ENCODE data around the gene ARPP19.

ARPP19 gene

DNA sequence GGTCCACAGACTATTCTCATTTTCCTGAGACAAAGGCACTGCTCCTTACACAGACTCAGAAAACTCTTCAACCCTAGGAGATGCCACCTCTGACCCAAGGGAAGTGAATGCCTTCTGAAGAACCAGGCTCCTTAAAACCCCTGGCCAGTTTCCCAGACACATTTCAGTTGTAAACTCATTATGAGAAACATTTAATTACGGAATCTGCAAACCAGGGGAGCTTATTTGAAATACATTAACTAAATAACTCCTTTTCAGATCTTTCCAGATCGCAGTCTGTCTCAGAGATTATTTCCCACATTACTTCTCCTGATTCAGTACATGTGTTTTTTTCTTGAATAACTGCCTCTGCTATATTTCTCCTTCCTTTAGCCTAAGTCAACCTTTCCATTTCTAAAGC is 57.7 kb downstream of the ARPP19 start:
- DNase-seq = no peak

DNA sequence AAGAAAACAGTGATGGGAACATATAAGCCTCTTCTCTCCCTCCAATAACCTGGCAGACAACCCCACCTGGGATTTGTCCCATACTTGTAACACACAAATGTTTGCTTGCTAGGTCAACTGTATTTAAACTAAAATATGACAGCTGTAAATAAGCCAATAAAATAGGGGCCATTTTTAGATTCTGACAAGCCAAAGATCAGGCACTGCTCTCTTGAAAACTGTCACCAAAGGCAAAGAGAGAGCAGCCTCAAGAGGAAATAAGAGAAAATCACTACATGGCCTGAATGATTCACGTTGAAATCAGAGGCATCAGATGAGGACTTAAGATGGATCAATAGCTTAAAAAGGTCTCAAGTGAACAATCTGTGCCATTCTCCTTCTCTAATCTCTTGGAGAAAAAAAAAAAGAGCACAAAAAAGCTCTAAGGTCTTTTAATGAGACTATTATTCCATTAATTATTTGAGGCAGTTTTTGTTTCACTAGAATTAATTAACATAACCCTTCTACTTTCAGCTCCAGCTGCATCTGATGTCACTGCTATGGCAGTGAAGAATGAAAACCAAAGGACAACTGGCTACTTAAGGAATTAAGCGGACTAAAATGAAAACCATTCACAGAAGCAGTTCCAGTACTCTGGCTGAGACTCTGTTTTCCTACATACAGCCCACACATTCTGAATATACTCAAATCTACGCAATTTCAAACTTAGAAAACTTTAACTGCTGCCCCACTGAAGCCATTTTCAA is 59.2 kb downstream of the ARPP19 start:
- DNase-seq = no peak

- no peak for DNase-seq
Measured at GRCh38 chr15:52506549-52506948, 62.3 kb downstream of the ARPP19 start.

DNA sequence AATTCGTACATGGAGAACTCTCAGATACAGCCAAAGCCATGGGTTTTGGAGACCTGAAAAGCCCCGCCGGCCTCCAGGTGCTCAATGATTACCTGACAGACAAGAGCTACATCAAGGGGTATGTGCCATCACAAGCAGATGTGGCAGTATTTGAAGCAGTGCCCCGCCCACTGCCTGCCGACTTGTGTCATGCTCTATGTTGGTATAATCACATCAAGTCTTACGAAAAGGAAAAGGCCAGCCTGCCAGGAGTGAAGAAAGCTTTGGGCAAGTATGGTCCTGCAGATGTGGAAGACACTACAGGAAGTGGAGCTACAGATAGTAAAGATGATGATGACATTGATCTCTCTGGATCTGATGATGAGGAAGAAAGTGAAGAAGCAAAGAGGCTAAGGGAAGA is 63.7 kb downstream of the ARPP19 start:
- DNase-seq = no peak

DNA sequence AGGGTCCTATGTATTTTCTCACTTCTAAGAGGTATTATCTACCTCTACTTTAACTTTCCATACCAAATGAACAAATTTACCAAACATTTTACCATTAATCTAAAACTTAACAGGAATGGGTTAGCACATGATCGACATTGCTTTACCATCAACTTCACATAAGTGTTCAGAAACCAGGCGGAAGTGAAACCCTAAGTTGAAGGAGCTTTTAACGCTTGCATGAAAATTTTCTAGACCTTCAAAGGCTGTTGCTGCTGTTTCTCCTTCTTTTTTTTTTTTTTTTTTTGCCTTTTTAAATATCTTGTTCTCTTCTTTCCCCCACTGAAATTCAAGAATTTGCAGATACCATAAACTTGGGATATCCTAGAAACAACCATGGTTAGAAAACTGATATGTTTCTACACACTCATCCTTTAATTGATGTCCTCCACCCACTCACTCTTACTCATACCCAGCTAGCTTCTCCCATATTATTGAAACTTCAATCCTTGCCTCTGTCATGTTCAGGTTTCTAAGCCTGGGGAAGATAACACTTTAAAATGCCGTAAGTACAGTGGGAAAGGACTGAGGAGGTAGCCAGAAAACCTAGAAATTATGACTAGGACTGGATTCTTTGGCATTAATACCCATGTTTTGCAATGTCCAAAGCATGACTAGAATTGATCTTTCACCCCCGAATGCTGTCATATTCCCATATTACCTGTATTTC is 64.9 kb downstream of the ARPP19 start:
- no peak for DNase-seq

DNA sequence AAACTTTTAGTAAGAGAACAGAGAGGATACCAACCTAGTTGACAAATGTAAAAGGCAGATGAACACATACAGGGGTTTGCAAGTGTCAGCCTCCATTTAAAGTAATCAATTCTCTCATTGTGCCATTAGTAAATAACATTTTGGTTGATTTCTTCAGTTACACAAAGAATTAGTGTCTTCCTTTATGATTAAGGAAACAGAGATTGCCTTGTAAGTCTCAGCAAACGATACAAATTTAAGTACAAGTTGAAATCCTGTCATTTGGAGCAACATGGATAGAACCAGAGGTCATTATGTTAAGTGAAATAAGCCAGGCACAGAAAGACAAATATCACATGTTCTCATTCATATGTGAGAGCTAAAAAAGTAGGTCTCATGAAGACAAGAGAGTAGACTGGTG is 66.2 kb downstream of the ARPP19 start:
- no peak for DNase-seq

- DNase-seq = no peak
Measured at GRCh38 chr15:52499506-52499905, 69.3 kb downstream of the ARPP19 start.

- no peak for DNase-seq
Measured at GRCh38 chr15:52498706-52499105, 70.1 kb downstream of the ARPP19 start.

Measured in activated CD4-positive, alpha-beta T cell treated with anti-CD3 and anti-CD28 coated beads, Interleukin-2, amount 50 U/mL, for 4 hours (primary cell).